Neural progenitor cell (in vitro differentiated cells): ENCODE data around the gene CA12.

Experiments
- CTCF ChIP-seq: fragments of 200-600 bp; sonication (generic); IDR thresholded peaks from 2 replicates; pipeline ENCODE4 v1.5.1; 2017; ENCODE audit warnings: antibody characterized with exemption, mild to moderate bottlenecking
- EZH2 ChIP-seq: fragments of 200-600 bp; sonication (generic); IDR thresholded peaks from 2 replicates; pipeline ENCODE4 v1.6.1; 2017; ENCODE audit warnings: antibody characterized with exemption, mild to moderate bottlenecking, moderate library complexity
- EZH2phosphoT487 ChIP-seq: fragments of 200-600 bp; sonication (generic); IDR thresholded peaks from 2 replicates; pipeline ENCODE4 v1.6.1; 2017; ENCODE audit warnings: antibody characterized with exemption

- TF ChIP-seq EZH2, result no peak
- TF ChIP-seq CTCF, result no peak
- no peak for TF ChIP-seq EZH2phosphoT487
Observed at GRCh38 chr15:63409179-63409578, 27.5 kb upstream of the CA12 start.
